Measurements from ENCODE around the gene NCOA5.
"Not testable (repeated sequence)": the region's sequence is repeated elsewhere in the genome, so short reads cannot be mapped to it uniquely, and the experiment has no call there.

The NCOA5 gene

GRCh38 chr20:46112430-46113112, 22.8 kb upstream of the NCOA5 start:
- Mint-ChIP-seq H3K4me3 (no peak overlapping the region), H3K27me3 (no peaks in the 10 kb centered on the region), H3K36me3 (no peaks in the 10 kb centered on the region), H3K27ac (no peak overlapping the region), H3K4me1 (peaks cover 49 to 71% of the 10 kb centered on the region in 2 donors), H3K9me3 (no peaks in the 10 kb centered on the region)
- ATAC-seq (replicated peaks) (no peak), DNase-seq (no peak)

DNA sequence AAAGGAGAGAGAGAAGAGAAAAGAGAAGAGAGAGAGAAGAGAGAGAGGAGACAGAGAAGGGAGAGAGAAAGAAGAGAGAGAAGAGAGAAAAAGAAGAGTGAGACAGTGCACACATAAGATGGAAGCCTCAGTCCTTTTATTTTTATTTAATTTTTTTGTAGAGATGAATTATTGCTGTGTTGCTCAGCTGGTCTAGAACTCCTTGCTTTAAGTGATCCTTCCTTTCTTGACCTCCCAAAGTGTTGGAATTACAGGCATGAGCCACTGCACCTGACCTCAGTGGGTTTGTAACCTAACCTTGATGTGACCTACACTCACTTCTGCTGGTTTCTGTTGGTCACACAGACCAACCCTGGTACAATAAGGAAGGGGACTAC, 22.1 kb upstream of the NCOA5 start:
- peaks cover 54 to 74% of the 10 kb centered on the region in 2 donors for H3K4me1 Mint-ChIP-seq
- H3K9me3 Mint-ChIP-seq, result no peaks in the 10 kb centered on the region
- no peaks in the 10 kb centered on the region for H3K36me3 Mint-ChIP-seq
- no peaks in the 10 kb centered on the region for H3K27me3 Mint-ChIP-seq
- no peak for ATAC-seq (replicated peaks)
- peak overlapping the region; percentile 73 for H3K27ac Mint-ChIP-seq
- peak overlapping the region in 1 of 2 donors; percentile 26 for H3K4me3 Mint-ChIP-seq
- DNase-seq, result no peak

DNA sequence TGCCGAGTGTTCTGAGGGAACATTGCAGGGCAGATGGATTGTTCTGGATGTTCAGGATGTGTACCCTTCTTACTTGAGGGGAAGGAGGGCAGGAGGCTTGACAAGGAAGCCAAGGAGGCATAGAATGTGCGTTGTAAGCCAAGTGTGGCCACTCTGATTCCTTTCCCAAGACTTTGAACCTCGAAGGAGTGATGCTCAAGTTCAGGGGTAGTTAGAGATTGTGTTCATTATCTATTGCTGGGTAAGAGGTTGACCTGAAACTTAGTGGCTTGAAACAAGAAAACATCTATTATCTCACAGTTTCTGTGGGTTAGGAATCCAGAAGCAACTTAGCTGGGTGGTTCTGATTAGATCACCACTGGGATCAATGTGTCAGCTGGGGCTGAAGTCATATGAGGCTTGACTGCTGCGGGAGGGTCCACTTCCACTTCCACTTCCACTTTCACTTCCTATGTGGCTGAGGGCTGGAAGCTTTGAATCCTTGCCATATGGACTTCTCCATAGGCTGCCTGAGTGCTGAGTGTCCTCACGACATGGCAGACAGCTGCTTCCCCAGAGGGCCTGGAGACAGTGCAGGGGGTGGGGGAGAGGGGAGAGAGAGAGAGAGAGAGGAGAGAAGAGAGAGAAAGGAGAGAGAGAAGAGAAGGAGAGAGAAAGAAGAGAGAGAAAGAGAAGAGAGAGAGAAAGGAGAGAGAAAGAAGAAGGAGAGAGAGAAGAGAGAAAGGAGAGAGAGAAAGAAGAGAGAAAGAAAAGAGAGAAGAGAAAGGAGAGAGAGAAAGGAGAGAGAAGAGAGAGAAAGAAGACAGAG, 21.5 kb upstream of the NCOA5 start:
- H3K27ac Mint-ChIP-seq, result peak overlapping the region; percentile 73
- H3K4me1 Mint-ChIP-seq, result peaks cover 54 to 76% of the 10 kb centered on the region in 2 donors
- ATAC-seq (replicated peaks) (peak; percentile 76 to 79), DNase-seq (peak; percentile 71)
- H3K27me3 Mint-ChIP-seq, result no peaks in the 10 kb centered on the region
- H3K36me3 Mint-ChIP-seq, result no peaks in the 10 kb centered on the region
- peak overlapping the region; percentile 17 to 26 for H3K4me3 Mint-ChIP-seq
- H3K9me3 Mint-ChIP-seq, result no peaks in the 10 kb centered on the region

- ATAC-seq (replicated peaks) (no peak), DNase-seq (no peak)
- Mint-ChIP-seq H3K27ac (peak overlapping the region; percentile 60), H3K4me3 (peak overlapping the region; percentile 5 to 68), H3K9me3 (no peaks in the 10 kb centered on the region), H3K27me3 (no peaks in the 10 kb centered on the region), H3K36me3 (no peaks in the 10 kb centered on the region), H3K4me1 (peaks cover 45 to 63% of the 10 kb centered on the region in 2 donors)
Observed at GRCh38 chr20:46108976-46109375, 19.2 kb upstream of the NCOA5 start.

- Mint-ChIP-seq H3K4me1 (peaks cover 41 to 59% of the 10 kb centered on the region in 2 donors), H3K27ac (peak overlapping the region; percentile 60), H3K27me3 (no peaks in the 10 kb centered on the region), H3K9me3 (no peaks in the 10 kb centered on the region), H3K4me3 (peak overlapping the region; percentile 5 to 68), H3K36me3 (no peaks in the 10 kb centered on the region)
- peak; percentile 92 for ATAC-seq (replicated peaks)
- DNase-seq, result peak; percentile 70
Observed at GRCh38 chr20:46108435-46108841, 18.7 kb upstream of the NCOA5 start.

DNA sequence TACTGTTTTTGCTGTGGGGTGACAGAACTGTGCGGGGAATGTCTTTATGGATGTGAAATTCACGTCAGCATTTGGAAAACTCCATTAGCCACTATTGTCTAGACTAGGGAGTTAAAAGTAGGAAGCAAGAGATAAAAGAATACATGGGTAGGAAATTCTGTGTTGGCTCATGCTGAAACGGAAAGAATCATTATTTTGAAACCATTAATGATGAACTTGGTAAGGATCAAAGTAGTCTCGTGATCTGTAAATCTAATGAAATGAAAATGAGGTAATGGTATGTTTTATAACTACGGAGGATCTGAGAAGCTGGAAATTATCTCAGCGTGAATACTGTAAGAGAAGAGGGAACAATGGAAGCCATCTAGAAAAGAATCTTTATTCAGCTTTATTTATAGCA, 17.3 kb upstream of the NCOA5 start:
- Mint-ChIP-seq H3K27me3 (peaks cover 3 to 7% of the 10 kb centered on the region in 2 donors), H3K36me3 (peaks cover 0 to 3% of the 10 kb centered on the region in 2 donors), H3K4me1 (peaks cover 33 to 46% of the 10 kb centered on the region in 2 donors), H3K9me3 (no peaks in the 10 kb centered on the region), H3K4me3 (no peak overlapping the region), H3K27ac (no peak overlapping the region)
- ATAC-seq (replicated peaks) (no peak), DNase-seq (no peak)

GRCh38 chr20:46104262-46104661, 14.5 kb upstream of the NCOA5 start:
- Mint-ChIP-seq H3K27me3 (peaks cover 6 to 19% of the 10 kb centered on the region in 2 donors), H3K36me3 (peaks cover 0 to 3% of the 10 kb centered on the region in 2 donors), H3K4me3 (no peak overlapping the region), H3K27ac (no peak overlapping the region), H3K4me1 (peaks cover 27 to 43% of the 10 kb centered on the region in 2 donors), H3K9me3 (no peaks in the 10 kb centered on the region)
- no peak for ATAC-seq (replicated peaks)
- DNase-seq, result no peak

DNA sequence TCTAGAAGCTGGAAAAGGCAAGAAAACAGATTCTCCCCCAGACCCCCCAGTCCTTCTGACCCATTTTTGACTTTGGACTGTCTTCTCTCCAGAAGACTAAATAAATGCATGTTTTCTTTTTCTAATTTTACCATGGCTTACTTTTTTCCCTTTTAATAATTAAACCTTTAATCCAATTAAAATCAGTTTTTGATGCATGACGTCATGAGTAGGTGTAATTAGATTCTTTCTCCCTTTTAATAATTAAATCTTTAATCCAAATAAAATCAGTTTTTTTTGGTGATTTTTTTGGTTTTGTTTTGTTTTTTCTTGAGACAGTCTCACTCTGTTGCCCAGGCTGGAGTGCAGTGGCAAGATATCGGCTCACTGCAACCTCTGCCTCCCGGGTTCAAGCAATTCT, 13.2 kb upstream of the NCOA5 start:
- Mint-ChIP-seq H3K9me3 (no peaks in the 10 kb centered on the region), H3K27ac (no peak overlapping the region), H3K36me3 (peaks cover 0 to 3% of the 10 kb centered on the region in 2 donors), H3K4me3 (no peak overlapping the region), H3K27me3 (peaks cover 6 to 19% of the 10 kb centered on the region in 2 donors), H3K4me1 (peaks cover 19 to 30% of the 10 kb centered on the region in 2 donors)
- ATAC-seq (replicated peaks), result no peak
- no peak for DNase-seq

DNA sequence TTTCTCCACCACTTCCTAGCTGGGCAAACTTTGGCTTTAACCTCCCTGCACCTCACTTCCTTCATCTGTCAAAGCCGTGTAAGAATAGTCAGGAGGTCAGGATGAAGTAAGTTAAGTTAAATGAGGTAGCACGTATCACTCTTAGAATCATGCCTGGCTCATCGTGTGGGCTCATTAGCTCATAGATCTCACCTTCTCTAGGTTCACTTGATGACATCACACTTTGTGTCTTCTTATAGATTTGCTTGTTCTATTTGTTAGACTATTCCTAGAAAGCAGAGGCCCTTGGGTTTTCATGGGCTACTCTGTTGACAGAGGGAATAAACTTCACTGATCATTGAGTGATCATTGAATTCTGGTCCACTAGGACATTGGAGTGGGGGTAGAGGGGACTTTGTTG, 12.2 kb upstream of the NCOA5 start:
- Mint-ChIP-seq H3K27me3 (peaks cover 6 to 19% of the 10 kb centered on the region in 2 donors), H3K9me3 (no peaks in the 10 kb centered on the region), H3K4me1 (peaks cover 12 to 20% of the 10 kb centered on the region in 2 donors), H3K27ac (no peak overlapping the region), H3K4me3 (no peak overlapping the region), H3K36me3 (peaks cover 0 to 3% of the 10 kb centered on the region in 2 donors)
- no peak for DNase-seq
- no peak for ATAC-seq (replicated peaks)

GRCh38 chr20:46100988-46101387, 11.2 kb upstream of the NCOA5 start:
- Mint-ChIP-seq H3K9me3 (no peaks in the 10 kb centered on the region), H3K4me1 (peaks cover 11 to 17% of the 10 kb centered on the region in 2 donors), H3K27ac (no peak overlapping the region), H3K27me3 (peaks cover 6 to 19% of the 10 kb centered on the region in 2 donors), H3K4me3 (no peak overlapping the region), H3K36me3 (peaks cover 0 to 3% of the 10 kb centered on the region in 2 donors)
- no peak for ATAC-seq (replicated peaks)
- no peak for DNase-seq

DNA sequence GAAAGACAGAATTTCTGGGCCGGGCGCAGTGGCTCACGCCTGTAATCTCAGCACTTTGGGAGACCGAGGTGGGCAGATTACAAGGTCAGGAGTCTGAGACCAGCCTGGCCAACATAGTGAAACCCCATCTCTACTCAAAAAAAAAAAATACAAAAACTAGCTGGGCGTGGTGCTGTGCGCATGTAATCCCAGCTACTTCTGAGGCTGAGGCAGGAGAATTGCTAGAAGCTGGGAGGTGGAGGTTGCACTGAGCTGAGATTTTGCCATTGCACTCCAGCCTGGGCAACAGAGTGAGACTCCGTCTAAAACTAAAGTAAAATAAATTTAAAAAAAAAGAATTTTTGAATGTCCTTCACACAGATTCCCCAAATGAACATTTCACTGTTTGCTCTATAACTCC, 10.7 kb upstream of the NCOA5 start:
- H3K4me3 Mint-ChIP-seq; H3K27ac Mint-ChIP-seq; ATAC-seq (replicated peaks); H3K9me3 Mint-ChIP-seq; H3K36me3 Mint-ChIP-seq; DNase-seq: not testable (repeated sequence)
- Mint-ChIP-seq H3K4me1 (peaks cover 11 to 17% of the 10 kb centered on the region in 2 donors), H3K27me3 (peaks cover 6 to 19% of the 10 kb centered on the region in 2 donors)

GRCh38 chr20:46099491-46100287, 9.9 kb upstream of the NCOA5 start:
- Mint-ChIP-seq H3K4me1 (peaks cover 11 to 17% of the 10 kb centered on the region in 2 donors), H3K4me3 (peak overlapping the region; percentile 60 to 69), H3K36me3 (peaks cover 0 to 3% of the 10 kb centered on the region in 2 donors), H3K9me3 (no peaks in the 10 kb centered on the region), H3K27ac (no peak overlapping the region), H3K27me3 (peaks cover 6 to 19% of the 10 kb centered on the region in 2 donors)
- DNase-seq, result peak; percentile 37
- ATAC-seq (replicated peaks), result peak; percentile 97 to 98

GRCh38 chr20:46093531-46093930, 3.8 kb upstream of the NCOA5 start:
- H3K27me3 Mint-ChIP-seq, result no peaks in the 10 kb centered on the region
- peaks cover 3 to 12% of the 10 kb centered on the region in 2 donors for H3K4me1 Mint-ChIP-seq
- no peak for ATAC-seq (replicated peaks)
- DNase-seq, result no peak
- H3K9me3 Mint-ChIP-seq, result no peaks in the 10 kb centered on the region
- no peak overlapping the region for H3K27ac Mint-ChIP-seq
- H3K4me3 Mint-ChIP-seq, result no peak overlapping the region
- H3K36me3 Mint-ChIP-seq, result no peaks in the 10 kb centered on the region
